Neural cell (in vitro differentiated cells): ENCODE measurements around the gene DNAJC27. TPM values are rescaled to one million over a fixed set of nuclear protein-coding genes. Genes with fewer than 3 reads are reported as not detected.

ENCODE experiments used
- H2AFZ ChIP-seq: fragments of 200-600, 300-800 bp; sonication (generic), shearing (Covaris generic); 2 replicates; pipeline ENCODE4 v1.6.0; 2014; ENCODE audit warnings: low read depth, mild to moderate bottlenecking, antibody characterized with exemption, low read length, moderate library complexity
- H3F3A ChIP-seq: fragments of 200-600 bp; shearing (Covaris generic); 2 replicates; pipeline ENCODE4 v1.6.1; 2016; ENCODE audit warnings: mild to moderate bottlenecking, moderate library complexity, mixed read lengths, antibody characterized with exemption, low read length; ENCODE audit not compliant: insufficient read depth, poor library complexity, severe bottlenecking
- H3K27ac ChIP-seq: fragments of 200-600, 300-800 bp; sonication (generic), shearing (Covaris generic); 2 replicates; pipeline ENCODE4 v1.5.1; 2014; ENCODE audit warnings: mild to moderate bottlenecking, low read length, moderate library complexity
- H3K27me3 ChIP-seq: fragments of 300-800, 200-600 bp; sonication (generic), shearing (Covaris generic); 2 replicates; pipeline ENCODE4 v1.6.0; 2014; ENCODE audit warnings: mild to moderate bottlenecking, low read depth, low read length, moderate library complexity; ENCODE audit not compliant: insufficient read depth
- H3K36me3 ChIP-seq: fragments of 300-800, 200-600 bp; sonication (generic), shearing (Covaris generic); 2 replicates; pipeline ENCODE4 v1.5.1; 2014; ENCODE audit warnings: mild to moderate bottlenecking, antibody characterized with exemption, low read length, moderate library complexity; ENCODE audit not compliant: insufficient read depth
- H3K4me2 ChIP-seq: fragments of 300-800, 200-600 bp; sonication (generic), shearing (Covaris generic); 2 replicates; pipeline ENCODE4 v1.6.0; 2014; ENCODE audit warnings: mild to moderate bottlenecking, low read length
- H3K4me3 ChIP-seq: fragments of 300-800, 200-600 bp; sonication (generic), shearing (Covaris generic); 2 replicates; pipeline ENCODE4 v1.5.1; 2014; ENCODE audit warnings: mild to moderate bottlenecking, low read length, moderate library complexity
- H3K79me2 ChIP-seq: fragments of 200-600 bp; shearing (Covaris generic); replicated peaks from 2 replicates; pipeline ENCODE4 v1.6.0; 2014; ENCODE audit warnings: mild to moderate bottlenecking, low read length, moderate library complexity; ENCODE audit not compliant: insufficient read depth
- H3K9ac ChIP-seq: fragments of 300-800, 200-600 bp; sonication (generic), shearing (Covaris generic); 2 replicates; pipeline ENCODE4 v1.6.1; 2016; ENCODE audit warnings: mild to moderate bottlenecking, low read length, mixed read lengths
- H3K9me2 ChIP-seq: fragments of 200-600 bp; shearing (Covaris generic); 2 replicates; pipeline ENCODE4 v1.6.1; 2016; ENCODE audit warnings: mild to moderate bottlenecking, low read length, mixed read lengths; ENCODE audit not compliant: insufficient read depth
- H3K9me3 ChIP-seq: fragments of 200-600, 300-800 bp; sonication (generic), shearing (Covaris generic); 2 replicates; pipeline ENCODE4 v1.6.1; 2016; ENCODE audit warnings: mild to moderate bottlenecking, mixed run types, low read length, moderate library complexity, mixed read lengths
- H4K20me1 ChIP-seq: fragments of 200-600 bp; shearing (Covaris generic); 2 replicates; pipeline ENCODE4 v1.6.1; 2016; ENCODE audit warnings: mild to moderate bottlenecking, mixed run types; ENCODE audit not compliant: insufficient read depth
- EP300 ChIP-seq: fragments of 450-650 bp; conservative IDR thresholded peaks from 2 replicates; pipeline ENCODE4 v1.6.1; 2014; ENCODE audit warnings: antibody characterized with exemption, mild to moderate bottlenecking, moderate library complexity; ENCODE audit not compliant: poor library complexity, severe bottlenecking
- EZH2 ChIP-seq: fragments of 200-600, 300-800 bp; shearing (Covaris generic), sonication (generic); IDR thresholded peaks from 2 replicates; pipeline ENCODE4 v1.6.1; 2014; ENCODE audit warnings: antibody characterized with exemption, low read length, borderline replicate concordance, mild to moderate bottlenecking; ENCODE audit not compliant: insufficient read depth, poor library complexity, severe bottlenecking
- MXI1 ChIP-seq: fragments of 450-650 bp; conservative IDR thresholded peaks from 2 replicates; pipeline ENCODE4 v1.6.1; 2014; ENCODE audit warnings: antibody characterized with exemption, mild to moderate bottlenecking; ENCODE audit not compliant: poor library complexity, severe bottlenecking
- POLR2AphosphoS5 ChIP-seq: IDR thresholded peaks from 2 replicates; pipeline ENCODE4 v1.6.1; 2012
- RAD21 ChIP-seq: fragments of 450-650 bp; conservative IDR thresholded peaks from 2 replicates; pipeline ENCODE4 v1.6.1; 2014; ENCODE audit warnings: antibody characterized with exemption, mild to moderate bottlenecking, moderate library complexity
- SMC3 ChIP-seq: fragments of 450-650 bp; conservative IDR thresholded peaks from 2 replicates; pipeline ENCODE4 v1.6.1; 2014; ENCODE audit warnings: antibody characterized with exemption, mild to moderate bottlenecking, moderate library complexity; ENCODE audit not compliant: poor library complexity
- TAF1 ChIP-seq: IDR thresholded peaks from 2 replicates; pipeline ENCODE4 v1.6.1; 2012; ENCODE audit warnings: low read depth
- polyA plus RNA-seq: library from polyadenylated mRNA; depleted of rRNA; stranded (reverse); fragments of >200 nt; gene quantifications from 2 replicates; pipeline ENCODE4 v1.2.3, GENCODE V29; 2014
- TF ChIP-seq, protein P1 (sequence below): fragments of 450-650 bp; IDR thresholded peaks from 2 replicates; pipeline ENCODE4 v1.5.1; 2014; ENCODE audit warnings: antibody characterized with exemption, mild to moderate bottlenecking, moderate library complexity; ENCODE audit not compliant: poor library complexity, severe bottlenecking
- TF ChIP-seq, protein P2 (sequence below): IDR thresholded peaks from 2 replicates; pipeline ENCODE4 v1.6.1; 2012; ENCODE audit warnings: borderline replicate concordance

Gene DNAJC27
- polyA plus RNA-seq, 1 donor from 2014 or later, result 22.4 TPM

DNA sequence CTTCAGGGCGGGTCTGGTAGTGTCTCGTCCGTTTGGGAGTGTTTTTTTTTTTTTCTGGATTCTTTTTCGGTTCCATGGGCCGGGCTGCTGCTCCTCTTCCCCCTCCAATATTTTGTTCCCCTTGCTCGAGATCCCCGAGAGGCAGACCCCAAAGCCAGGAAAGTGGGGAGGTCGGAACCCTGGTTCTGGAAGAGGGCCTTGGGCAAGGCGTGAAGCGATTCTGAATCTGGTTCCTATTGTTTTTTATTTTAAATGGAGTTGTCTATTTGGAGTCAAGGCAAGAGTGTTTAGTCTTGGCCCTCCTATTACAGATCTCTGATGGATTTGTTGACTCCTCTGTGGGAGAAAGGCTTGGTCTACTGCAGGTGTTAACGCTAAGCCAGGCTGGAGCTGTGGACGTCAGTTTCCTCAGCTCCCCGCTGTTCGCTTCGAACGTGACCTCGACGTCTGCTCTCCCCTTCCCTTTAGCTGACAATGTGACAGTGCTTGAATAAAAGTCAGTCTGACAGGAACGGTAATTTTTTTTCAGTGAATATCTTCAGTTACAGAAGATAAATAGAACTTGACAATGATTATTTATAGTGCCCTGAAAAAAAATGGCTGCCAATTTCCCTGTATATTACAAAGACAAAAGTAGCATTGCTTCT lies 683 bp upstream of the DNAJC27 start:
- H3K27ac ChIP-seq, result peak overlapping the region; percentile 100
- H3K9ac ChIP-seq, result peak overlapping the region; percentile 99
- peaks cover 42% of the 10 kb centered on the region for H3K79me2 ChIP-seq
- peak overlapping the region; percentile 74 for H3K4me3 ChIP-seq
- no peaks in the 10 kb centered on the region for H3K9me3 ChIP-seq
- H3K4me2 ChIP-seq, result peak overlapping the region; percentile 71
- H3K9me2 ChIP-seq, result no peaks in the 10 kb centered on the region
- peaks cover 11% of the 10 kb centered on the region for H3F3A ChIP-seq
- H2AFZ ChIP-seq, result peak overlapping the region; percentile 47
- TF ChIP-seq EP300 (no peak), TAF1 (peak; percentile 77), SMC3 (no peak), MXI1 (no peak), RAD21 (no peak), POLR2AphosphoS5 (peak; percentile 83), EZH2 (no peak)
- TF ChIP-seq, protein P1, sequence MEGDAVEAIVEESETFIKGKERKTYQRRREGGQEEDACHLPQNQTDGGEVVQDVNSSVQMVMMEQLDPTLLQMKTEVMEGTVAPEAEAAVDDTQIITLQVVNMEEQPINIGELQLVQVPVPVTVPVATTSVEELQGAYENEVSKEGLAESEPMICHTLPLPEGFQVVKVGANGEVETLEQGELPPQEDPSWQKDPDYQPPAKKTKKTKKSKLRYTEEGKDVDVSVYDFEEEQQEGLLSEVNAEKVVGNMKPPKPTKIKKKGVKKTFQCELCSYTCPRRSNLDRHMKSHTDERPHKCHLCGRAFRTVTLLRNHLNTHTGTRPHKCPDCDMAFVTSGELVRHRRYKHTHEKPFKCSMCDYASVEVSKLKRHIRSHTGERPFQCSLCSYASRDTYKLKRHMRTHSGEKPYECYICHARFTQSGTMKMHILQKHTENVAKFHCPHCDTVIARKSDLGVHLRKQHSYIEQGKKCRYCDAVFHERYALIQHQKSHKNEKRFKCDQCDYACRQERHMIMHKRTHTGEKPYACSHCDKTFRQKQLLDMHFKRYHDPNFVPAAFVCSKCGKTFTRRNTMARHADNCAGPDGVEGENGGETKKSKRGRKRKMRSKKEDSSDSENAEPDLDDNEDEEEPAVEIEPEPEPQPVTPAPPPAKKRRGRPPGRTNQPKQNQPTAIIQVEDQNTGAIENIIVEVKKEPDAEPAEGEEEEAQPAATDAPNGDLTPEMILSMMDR, result no peak
- TF ChIP-seq, protein P2, sequence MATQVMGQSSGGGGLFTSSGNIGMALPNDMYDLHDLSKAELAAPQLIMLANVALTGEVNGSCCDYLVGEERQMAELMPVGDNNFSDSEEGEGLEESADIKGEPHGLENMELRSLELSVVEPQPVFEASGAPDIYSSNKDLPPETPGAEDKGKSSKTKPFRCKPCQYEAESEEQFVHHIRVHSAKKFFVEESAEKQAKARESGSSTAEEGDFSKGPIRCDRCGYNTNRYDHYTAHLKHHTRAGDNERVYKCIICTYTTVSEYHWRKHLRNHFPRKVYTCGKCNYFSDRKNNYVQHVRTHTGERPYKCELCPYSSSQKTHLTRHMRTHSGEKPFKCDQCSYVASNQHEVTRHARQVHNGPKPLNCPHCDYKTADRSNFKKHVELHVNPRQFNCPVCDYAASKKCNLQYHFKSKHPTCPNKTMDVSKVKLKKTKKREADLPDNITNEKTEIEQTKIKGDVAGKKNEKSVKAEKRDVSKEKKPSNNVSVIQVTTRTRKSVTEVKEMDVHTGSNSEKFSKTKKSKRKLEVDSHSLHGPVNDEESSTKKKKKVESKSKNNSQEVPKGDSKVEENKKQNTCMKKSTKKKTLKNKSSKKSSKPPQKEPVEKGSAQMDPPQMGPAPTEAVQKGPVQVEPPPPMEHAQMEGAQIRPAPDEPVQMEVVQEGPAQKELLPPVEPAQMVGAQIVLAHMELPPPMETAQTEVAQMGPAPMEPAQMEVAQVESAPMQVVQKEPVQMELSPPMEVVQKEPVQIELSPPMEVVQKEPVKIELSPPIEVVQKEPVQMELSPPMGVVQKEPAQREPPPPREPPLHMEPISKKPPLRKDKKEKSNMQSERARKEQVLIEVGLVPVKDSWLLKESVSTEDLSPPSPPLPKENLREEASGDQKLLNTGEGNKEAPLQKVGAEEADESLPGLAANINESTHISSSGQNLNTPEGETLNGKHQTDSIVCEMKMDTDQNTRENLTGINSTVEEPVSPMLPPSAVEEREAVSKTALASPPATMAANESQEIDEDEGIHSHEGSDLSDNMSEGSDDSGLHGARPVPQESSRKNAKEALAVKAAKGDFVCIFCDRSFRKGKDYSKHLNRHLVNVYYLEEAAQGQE, result peak; percentile 57
- no peaks in the 10 kb centered on the region for H3K36me3 ChIP-seq
- no peaks in the 10 kb centered on the region for H4K20me1 ChIP-seq
- no peaks in the 10 kb centered on the region for H3K27me3 ChIP-seq

DNA sequence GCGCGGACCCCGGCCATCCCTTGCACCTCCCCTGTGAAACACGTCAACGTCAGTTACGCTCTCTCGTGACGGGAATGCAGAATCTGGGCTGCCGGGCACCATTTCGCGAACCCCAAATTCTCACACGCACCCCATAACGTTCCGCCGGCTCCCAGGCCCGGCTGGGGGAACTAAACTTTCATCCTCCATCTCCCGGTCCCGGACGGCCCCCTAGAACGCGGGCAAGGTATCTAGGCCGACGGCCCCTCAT lies 544 bp downstream of the DNAJC27 start:
- Histone ChIP-seq H3K79me2 (peaks cover 42% of the 10 kb centered on the region), H3K4me3 (peak overlapping the region; percentile 74), H2AFZ (peak overlapping the region; percentile 94), H3K36me3 (no peaks in the 10 kb centered on the region), H3F3A (peaks cover 11% of the 10 kb centered on the region), H3K27ac (peak overlapping the region; percentile 100), H3K4me2 (peak overlapping the region; percentile 90), H4K20me1 (no peaks in the 10 kb centered on the region), H3K9me3 (no peaks in the 10 kb centered on the region), H3K9me2 (no peaks in the 10 kb centered on the region), H3K9ac (peak overlapping the region; percentile 99), H3K27me3 (no peaks in the 10 kb centered on the region)
- TF ChIP-seq MXI1, result no peak
